GM21381 (cell line): Measurements from ENCODE around the gene SPOCD1.

Experiments
- ATAC-seq: cut with Tn5 transposase; IDR thresholded peaks from one replicate; pipeline ENCODE4 v1.9.1; 2021; ENCODE audit warnings: mild to moderate bottlenecking, moderate library complexity; ENCODE audit not compliant: unreplicated experiment

The SPOCD1 gene

DNA sequence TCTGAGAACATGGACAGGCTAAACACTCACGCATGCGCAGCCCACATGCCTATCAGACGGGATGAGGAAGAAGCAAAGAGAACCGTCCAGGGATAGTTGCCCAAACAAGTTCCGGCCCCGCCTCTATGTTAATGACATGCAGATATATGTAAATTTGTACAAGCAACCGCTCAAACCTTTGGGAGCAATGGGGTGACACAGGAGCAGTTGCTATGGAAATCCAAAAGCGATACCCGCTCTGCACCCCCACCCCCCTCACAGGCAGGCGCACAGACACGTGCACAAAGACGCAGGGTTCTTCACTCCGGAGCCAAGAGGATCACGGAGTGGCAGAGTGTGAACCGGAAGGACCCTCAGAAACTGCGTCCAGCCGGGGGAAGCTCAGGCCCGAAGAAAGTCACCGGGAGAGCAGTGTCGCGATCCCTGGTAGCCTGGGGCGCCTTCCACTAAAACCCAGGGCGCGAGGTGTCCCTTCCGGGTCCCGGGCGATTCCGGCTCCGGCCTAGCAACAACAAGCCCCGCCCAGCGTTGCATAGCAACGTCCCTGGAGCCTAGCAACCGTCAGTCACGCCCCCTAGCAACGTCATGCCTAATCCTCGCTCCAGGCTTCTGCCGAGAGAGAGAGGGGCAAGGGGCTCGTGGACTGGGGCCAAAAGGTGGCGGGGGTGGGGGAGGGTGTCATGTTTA, 27.5 kb downstream of the SPOCD1 start:
- peak; percentile 69 for ATAC-seq

DNA sequence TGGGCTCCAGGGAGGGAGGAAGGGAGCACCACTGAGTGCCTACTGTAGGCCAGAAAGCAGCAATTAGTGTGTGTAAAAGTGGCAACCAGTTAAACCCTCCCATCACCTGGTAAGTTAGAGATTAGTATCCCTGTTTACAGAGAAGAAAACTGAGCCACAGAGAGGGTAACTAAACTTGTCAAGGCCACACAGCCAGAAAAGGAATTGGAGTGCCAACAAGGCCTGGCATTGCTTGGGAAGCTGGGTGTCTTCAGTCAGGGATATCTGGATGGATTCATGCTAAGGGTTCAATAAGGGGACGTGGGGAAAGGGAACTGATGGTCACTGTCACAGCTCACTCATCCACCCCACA, 28.1 kb downstream of the SPOCD1 start:
- ATAC-seq: no peak

DNA sequence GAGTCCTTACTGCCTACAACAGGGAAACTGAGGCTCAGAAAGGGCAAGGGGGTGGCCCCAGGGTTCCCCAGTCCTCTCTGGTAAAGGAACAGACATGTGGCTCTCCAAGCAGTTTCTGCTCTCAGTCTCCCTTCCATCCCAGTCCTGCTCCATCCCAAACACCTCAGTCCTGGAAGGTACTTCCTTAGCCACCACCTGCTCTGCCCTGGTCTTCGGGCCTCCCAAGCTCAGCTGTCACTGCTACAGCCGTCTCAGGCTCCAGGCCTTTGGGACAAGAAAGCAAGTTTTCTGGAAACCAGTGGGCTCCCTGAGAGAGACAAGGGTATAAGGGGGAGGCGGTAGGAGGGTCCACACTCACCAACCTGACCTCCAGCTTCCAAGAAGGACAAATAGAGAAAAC, 28.6 kb downstream of the SPOCD1 start:
- ATAC-seq: no peak

DNA sequence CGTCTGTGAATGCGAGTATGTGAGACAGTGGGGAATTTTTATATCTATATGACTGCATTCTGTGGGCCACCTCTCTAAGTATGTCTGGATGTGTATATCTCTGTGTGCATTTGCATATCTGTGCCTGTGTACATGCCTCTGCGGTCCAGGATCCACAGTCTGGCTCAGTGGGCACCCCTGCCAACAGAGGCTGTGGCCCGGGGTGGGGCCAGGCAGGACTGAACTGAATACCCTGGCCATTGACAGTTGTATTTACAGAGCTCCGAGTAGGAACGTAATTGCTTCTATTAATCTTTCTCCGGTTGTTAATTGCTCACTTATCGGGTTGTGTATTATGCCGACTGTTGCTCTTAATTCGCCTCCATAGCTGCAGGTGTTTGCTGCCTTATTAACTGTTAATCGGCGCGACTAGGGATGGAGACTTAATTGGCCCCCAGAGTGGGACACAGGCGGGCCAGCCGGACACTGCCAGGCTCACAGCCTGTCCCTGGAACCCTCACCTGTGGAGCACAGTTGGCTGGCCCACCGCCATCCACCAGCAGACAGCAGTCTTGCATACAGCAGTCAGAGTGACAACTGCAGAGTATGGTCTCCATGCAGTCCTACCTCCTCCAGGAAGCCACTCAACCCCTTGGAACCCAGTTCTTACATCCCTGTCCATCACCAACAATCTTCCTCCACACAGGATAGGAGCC, 29.3 kb downstream of the SPOCD1 start:
- no peak for ATAC-seq

- ATAC-seq: no peak
Observed at GRCh38 chr1:31785947-31786290, 29.9 kb downstream of the SPOCD1 start.

DNA sequence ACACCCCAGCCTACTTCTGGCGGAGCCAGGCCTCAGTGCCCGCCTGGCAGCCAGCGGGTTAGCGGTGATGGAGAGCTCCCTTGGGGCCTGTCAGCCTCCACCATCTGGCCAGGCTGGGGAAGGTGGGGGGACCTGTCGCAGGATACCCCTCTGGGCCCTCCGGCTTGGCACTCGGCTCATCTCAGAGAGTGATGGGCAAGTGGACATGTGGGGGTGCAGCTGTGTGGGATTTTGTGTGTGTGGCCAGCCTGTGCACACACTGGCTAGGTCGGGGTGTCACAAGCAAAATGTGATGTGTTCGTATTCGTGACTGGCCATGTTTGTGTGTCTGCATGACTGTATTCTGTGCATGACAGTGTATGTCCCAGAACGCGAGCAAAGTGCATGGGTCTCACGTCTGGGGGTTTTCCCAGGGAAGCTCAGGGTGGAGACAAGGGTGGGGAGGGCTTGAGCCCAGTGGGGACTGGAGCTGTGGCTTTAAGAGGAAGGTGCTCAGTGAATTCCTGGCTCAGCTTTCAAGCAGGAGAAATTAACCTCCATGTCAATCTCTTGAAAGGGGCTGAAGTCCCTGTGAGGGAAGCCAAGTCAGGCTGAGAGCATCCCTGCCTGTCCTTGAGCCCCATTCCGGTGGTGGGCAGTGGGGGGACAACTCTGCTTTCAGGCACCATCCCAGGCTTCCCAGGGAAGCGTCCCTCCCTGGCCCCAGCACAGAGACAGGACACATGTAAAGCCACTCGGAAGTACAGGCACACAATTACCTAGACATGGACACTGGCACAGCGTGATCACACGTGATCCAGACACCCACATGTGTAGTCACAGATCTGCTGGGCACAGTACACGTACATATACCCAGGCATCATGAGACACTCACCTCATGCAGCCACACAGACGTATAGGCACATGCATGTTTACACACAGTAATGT, 30.5 kb downstream of the SPOCD1 start:
- no peak for ATAC-seq

GRCh38 chr1:31784356-31785019, 31.3 kb downstream of the SPOCD1 start:
- no peak for ATAC-seq

DNA sequence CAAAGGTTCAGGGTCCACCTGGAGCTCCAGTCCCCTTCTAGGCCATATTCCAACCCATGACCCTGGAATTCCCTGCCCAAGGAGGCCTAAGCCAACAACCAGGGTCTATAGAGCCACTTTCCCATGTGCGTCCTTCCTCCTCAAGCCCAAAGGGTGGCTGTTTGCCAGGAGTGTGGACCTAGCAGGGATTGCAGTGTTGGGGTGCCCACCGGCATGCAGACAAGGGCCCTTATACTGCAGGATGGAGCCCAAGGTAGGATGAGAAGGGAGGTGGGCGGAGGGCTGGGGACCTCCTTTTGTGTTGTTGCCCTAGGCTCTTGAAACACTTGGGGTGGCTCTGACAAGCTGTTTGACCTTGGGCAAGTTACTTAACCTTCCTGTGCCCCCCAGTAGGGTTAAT, 32.0 kb downstream of the SPOCD1 start:
- ATAC-seq: no peak

GRCh38 chr1:31782421-31783410, 33.1 kb downstream of the SPOCD1 start:
- ATAC-seq: no peak

GRCh38 chr1:31781756-31782371, 34.0 kb downstream of the SPOCD1 start:
- no peak for ATAC-seq

- no peak for ATAC-seq
Observed at GRCh38 chr1:31781138-31781755, 34.6 kb downstream of the SPOCD1 start.

- no peak for ATAC-seq
Observed at GRCh38 chr1:31780632-31781031, 35.2 kb downstream of the SPOCD1 start.

DNA sequence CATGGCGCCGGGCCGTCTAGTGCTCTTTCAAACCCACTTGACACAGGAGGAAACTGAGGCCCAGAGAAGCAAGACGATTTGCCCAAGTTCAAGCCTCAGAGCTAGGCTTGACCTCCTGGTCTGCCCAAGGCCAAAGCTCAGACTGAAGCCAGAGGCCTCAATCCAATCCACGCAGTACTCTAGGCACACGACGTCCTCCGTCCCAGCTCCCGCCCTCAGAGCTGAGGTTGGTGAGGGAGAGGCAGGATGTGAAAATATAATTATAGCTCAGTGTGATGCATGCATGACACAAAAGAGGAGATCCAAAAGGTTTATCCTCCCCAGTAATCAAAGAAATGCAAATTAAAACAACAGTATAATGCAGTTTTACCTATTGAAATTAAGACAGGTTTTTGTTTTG, 36.1 kb downstream of the SPOCD1 start:
- no peak for ATAC-seq

DNA sequence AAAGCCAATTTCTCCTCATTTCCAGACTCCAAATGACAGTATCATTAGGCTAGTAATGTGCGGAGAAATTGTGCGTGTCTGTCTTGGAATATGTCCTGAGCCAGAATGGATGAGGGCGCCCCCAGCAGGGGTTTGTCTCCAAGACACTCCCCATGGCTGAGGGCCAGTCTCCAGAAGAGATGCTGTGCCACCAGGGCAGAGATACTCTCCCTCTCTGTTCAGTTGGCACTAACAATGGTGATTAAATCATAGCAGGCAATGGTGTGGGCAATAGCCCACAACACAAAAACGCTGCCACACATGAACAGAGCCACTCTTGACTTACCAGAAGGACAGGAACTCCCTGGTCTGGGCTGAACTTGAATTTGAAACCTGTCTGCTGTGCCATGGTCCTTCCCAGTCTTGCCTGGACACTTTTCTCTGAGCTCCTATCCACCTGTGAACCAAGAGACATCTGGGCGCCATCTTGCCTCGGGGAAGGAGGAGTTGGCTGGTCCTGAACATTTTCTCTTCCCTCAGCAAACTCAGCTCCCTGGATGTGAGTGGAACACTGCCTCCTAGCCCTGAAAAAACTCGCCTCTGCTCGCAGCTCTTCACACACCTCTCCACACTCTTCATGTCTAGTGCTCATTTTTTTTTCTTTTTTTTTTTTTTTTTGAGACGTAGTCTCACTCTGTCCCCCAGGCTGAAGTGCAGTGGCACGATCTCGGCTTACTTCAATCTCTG, 36.9 kb downstream of the SPOCD1 start:
- ATAC-seq: no peak

DNA sequence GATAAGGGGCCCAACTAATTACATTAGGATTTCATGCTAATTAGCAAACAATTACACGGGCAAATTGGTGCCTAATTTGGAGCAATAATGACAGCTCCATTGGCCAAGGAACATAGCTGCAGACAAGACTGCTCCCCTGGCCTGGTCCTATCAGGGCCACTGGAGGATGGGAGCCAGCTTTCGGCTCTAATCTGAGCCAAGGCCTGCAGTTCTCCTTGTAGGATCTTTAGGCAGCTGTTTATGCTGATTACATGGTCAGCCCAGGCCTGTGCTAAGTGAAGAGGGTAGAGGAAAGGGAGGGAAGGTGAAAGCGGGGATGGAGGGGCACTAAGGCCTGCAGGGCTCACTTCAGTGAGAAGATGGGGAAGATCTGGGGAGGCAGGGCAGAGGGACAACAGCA, 39.3 kb downstream of the SPOCD1 start:
- ATAC-seq: no peak

DNA sequence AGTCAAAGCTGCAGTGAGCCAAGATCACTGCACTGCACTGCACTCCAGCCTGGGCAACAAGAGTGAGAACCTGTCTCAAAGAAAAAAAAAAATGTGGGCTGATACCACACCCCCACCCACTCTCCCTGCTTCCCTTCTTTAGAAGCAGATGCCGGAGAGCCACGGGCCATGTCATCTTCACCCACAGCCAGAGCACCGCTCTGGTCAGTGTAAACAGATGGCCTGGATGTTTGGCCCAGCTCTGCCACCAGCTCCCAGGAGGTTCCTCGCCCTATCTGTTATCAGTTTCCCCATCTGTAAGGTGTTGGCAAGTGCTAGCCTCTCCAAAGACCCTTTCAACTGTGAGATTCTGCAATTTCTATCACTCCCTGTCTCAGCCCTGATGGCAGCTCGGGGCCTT, 39.8 kb downstream of the SPOCD1 start:
- no peak for ATAC-seq

- no peak for ATAC-seq
Observed at GRCh38 chr1:31775210-31775999, 40.4 kb downstream of the SPOCD1 start.

GRCh38 chr1:31774495-31774894, 41.3 kb downstream of the SPOCD1 start:
- no peak for ATAC-seq
